ENCODE results near the gene IL25. TPM values are rescaled to one million over a fixed set of nuclear protein-coding genes. Genes with fewer than 3 reads are reported as not detected.

IL25 gene
- total RNA-seq, 1 experiment from 2014 or later, result not detected

- no peaks in the 10 kb centered on the region for H3K27me3 ChIP-seq (replicated peaks; ENCODE audit: control insufficient read depth, insufficient read depth, low read length)
- no peaks in the 10 kb centered on the region for H3K9me3 ChIP-seq
- H3K4me1 ChIP-seq, result no peaks in the 10 kb centered on the region
- intact Hi-C loops (cut with micrococcal nuclease; ENCODE audit: unreplicated experiment), result loop anchor here (5.0 kb wide), 1 partner anchor 689 kb away; no protein-coding TSS in a partner anchor
- Mint-ChIP-seq H3K27ac (ENCODE audit: unreplicated experiment) (no peak overlapping the region), H3K27me3 (ENCODE audit: insufficient read depth, unreplicated experiment) (peaks cover 14% of the 10 kb centered on the region), H3K36me3 (ENCODE audit: insufficient read depth, unreplicated experiment) (no peaks in the 10 kb centered on the region), H3K9me3 (ENCODE audit: unreplicated experiment) (no peaks in the 10 kb centered on the region), H3K4me3 (ENCODE audit: unreplicated experiment) (no peak overlapping the region), H3K4me1 (ENCODE audit: low read depth, unreplicated experiment) (no peaks in the 10 kb centered on the region)
- TF ChIP-seq CTCF (IDR thresholded peaks at IDR 0.05; ENCODE audit: insufficient read depth in 1 of 2, low read depth in 1 of 2, low read length in 1 of 2, severe bottlenecking in 1 of 2, unreplicated experiment in 1 of 2), result no peak
- POLR2A ChIA-PET, result no interaction called here
- DNase-seq, result no peak
- no peaks in the 10 kb centered on the region for H3K36me3 ChIP-seq (ENCODE audit: control insufficient read depth, insufficient read depth, low read length)
- CTCF ChIA-PET, result interaction anchor here (0.5 to 2.1 kb wide), 3 partner anchors 52 to 217 kb away, joined by 4 to 12 read pairs (median 9); partner anchors contain the start of gene PPP1R3E
- no TSS peak for BruUV-seq (replicated peaks)
- H3K4me3 ChIP-seq (ENCODE audit: low read depth, low read length), result no peak overlapping the region
Observed at GRCh38 chr14:23378612-23379220, 6.1 kb downstream of the IL25 start.

GRCh38 chr14:23379366-23380196, 7.0 kb downstream of the IL25 start:
- Histone ChIP-seq H3K27me3 (replicated peaks; ENCODE audit: control insufficient read depth, insufficient read depth, low read length) (no peaks in the 10 kb centered on the region), H3K4me1 (no peaks in the 10 kb centered on the region), H3K36me3 (ENCODE audit: control insufficient read depth, insufficient read depth, low read length) (no peaks in the 10 kb centered on the region), H3K4me3 (ENCODE audit: low read depth, low read length) (no peak overlapping the region), H3K9me3 (no peaks in the 10 kb centered on the region)
- CTCF ChIA-PET, result interaction anchor here (0.5 to 2.1 kb wide), 12 partner anchors 10 to 217 kb away, joined by 3 to 12 read pairs (median 4); partner anchors contain the start of genes HOMEZ, PABPN1, PPP1R3E and SLC22A17
- Mint-ChIP-seq H3K36me3 (ENCODE audit: insufficient read depth, unreplicated experiment) (no peaks in the 10 kb centered on the region), H3K4me1 (ENCODE audit: low read depth, unreplicated experiment) (no peaks in the 10 kb centered on the region), H3K4me3 (ENCODE audit: unreplicated experiment) (no peak overlapping the region), H3K27me3 (ENCODE audit: insufficient read depth, unreplicated experiment) (peaks cover 14% of the 10 kb centered on the region), H3K27ac (ENCODE audit: unreplicated experiment) (no peak overlapping the region), H3K9me3 (ENCODE audit: unreplicated experiment) (no peaks in the 10 kb centered on the region)
- POLR2A ChIA-PET, result no interaction called here
- no TSS peak for BruUV-seq (replicated peaks)
- peak; percentile 92 to 97 for TF ChIP-seq CTCF (IDR thresholded peaks at IDR 0.05; ENCODE audit: insufficient read depth in 1 of 2, low read depth in 1 of 2, low read length in 1 of 2, severe bottlenecking in 1 of 2, unreplicated experiment in 1 of 2)
- intact Hi-C loops (cut with micrococcal nuclease; ENCODE audit: unreplicated experiment), result loop anchor here (1.0 to 10.0 kb wide), 6 partner anchors 27 to 688 kb away; partner anchors contain the start of genes NGDN and SLC22A17
- DNase-seq, result peak; percentile 62 to 73

- peaks cover 14% of the 10 kb centered on the region for H3K27me3 Mint-ChIP-seq (ENCODE audit: insufficient read depth, unreplicated experiment)
- no peak overlapping the region for H3K4me3 ChIP-seq (ENCODE audit: low read depth, low read length)
- no peak for TF ChIP-seq CTCF (IDR thresholded peaks at IDR 0.05; ENCODE audit: insufficient read depth in 1 of 2, low read depth in 1 of 2, low read length in 1 of 2, severe bottlenecking in 1 of 2, unreplicated experiment in 1 of 2)
- no TSS peak for BruUV-seq (replicated peaks)
- POLR2A ChIA-PET, result no interaction called here
- H3K36me3 ChIP-seq (ENCODE audit: control insufficient read depth, insufficient read depth, low read length), result no peaks in the 10 kb centered on the region
- H3K27ac Mint-ChIP-seq (ENCODE audit: unreplicated experiment), result no peak overlapping the region
- H3K9me3 ChIP-seq, result no peaks in the 10 kb centered on the region
- H3K36me3 Mint-ChIP-seq (ENCODE audit: insufficient read depth, unreplicated experiment), result no peaks in the 10 kb centered on the region
- no peaks in the 10 kb centered on the region for H3K4me1 Mint-ChIP-seq (ENCODE audit: low read depth, unreplicated experiment)
- H3K4me3 Mint-ChIP-seq (ENCODE audit: unreplicated experiment), result no peak overlapping the region
- no peaks in the 10 kb centered on the region for H3K9me3 Mint-ChIP-seq (ENCODE audit: unreplicated experiment)
- no peak for DNase-seq
- CTCF ChIA-PET, result interaction anchor here (0.6 to 2.1 kb wide), 11 partner anchors 11 to 117 kb away, joined by 3 to 12 read pairs (median 4); partner anchors contain the start of genes HOMEZ, PABPN1, PPP1R3E and SLC22A17
- intact Hi-C loops (cut with micrococcal nuclease; ENCODE audit: unreplicated experiment), result loop anchor here (1.0 to 10.0 kb wide), 5 partner anchors 28 to 274 kb away; partner anchors contain the start of genes NGDN and SLC22A17
- no peaks in the 10 kb centered on the region for H3K4me1 ChIP-seq
- H3K27me3 ChIP-seq (replicated peaks; ENCODE audit: control insufficient read depth, insufficient read depth, low read length), result no peaks in the 10 kb centered on the region
Observed at GRCh38 chr14:23380197-23380914, 7.7 kb downstream of the IL25 start.

Data from Caco-2 (cell line).